Astrocyte (in vitro differentiated cells and primary cell): ENCODE measurements around the gene KCNK10. TPM values are rescaled to one million over a fixed set of nuclear protein-coding genes. Genes with fewer than 3 reads are reported as not detected.

Source experiments
- DNase-seq: peaks from one replicate; pipeline ENCODE4 v3.0.0-alpha.2; 2010; ENCODE audit warnings: low read depth
- FAIRE-seq: peaks from 2 replicates; lab custom pipeline; 2011; peaks lifted over from hg19 to GRCh38; lab: Jason Lieb, UNC
- H2AFZ ChIP-seq: 2 replicates; pipeline ENCODE4 v1.6.0; 2012; ENCODE audit warnings: low read depth, low read length, inconsistent platforms
- H3K27ac ChIP-seq: 2 replicates; pipeline ENCODE4 v1.5.1; 2011; ENCODE audit warnings: low read depth, low read length, inconsistent platforms
- H3K27me3 ChIP-seq: 2 replicates; pipeline ENCODE4 v1.6.0; 2011; ENCODE audit warnings: low read length, inconsistent platforms; ENCODE audit not compliant: insufficient read depth
- H3K36me3 ChIP-seq: 2 replicates; pipeline ENCODE4 v1.5.1; 2011; ENCODE audit warnings: low read length, inconsistent platforms; ENCODE audit not compliant: insufficient read depth
- H3K4me1 ChIP-seq: 2 replicates; pipeline ENCODE4 v1.5.1; 2011; ENCODE audit warnings: low read length, inconsistent platforms; ENCODE audit not compliant: insufficient read depth
- H3K4me2 ChIP-seq: 2 replicates; pipeline ENCODE4 v1.6.0; 2012; ENCODE audit warnings: low read length, inconsistent platforms
- H3K4me3 ChIP-seq: 2 replicates; pipeline ENCODE4 v1.5.1; 2011; ENCODE audit warnings: low read depth, mild to moderate bottlenecking, low read length, inconsistent platforms; ENCODE audit not compliant: insufficient read depth
- H3K79me2 ChIP-seq: 2 replicates; pipeline ENCODE4 v1.6.0; 2012; ENCODE audit warnings: mild to moderate bottlenecking, low read length, inconsistent platforms; ENCODE audit not compliant: insufficient read depth
- H3K9ac ChIP-seq: 2 replicates; pipeline ENCODE4 v1.6.0; 2012; ENCODE audit warnings: mild to moderate bottlenecking, low read length, inconsistent platforms
- H3K9me3 ChIP-seq: 2 replicates; pipeline ENCODE4 v1.5.1; 2012; ENCODE audit warnings: low read depth, mild to moderate bottlenecking, low read length, inconsistent platforms; ENCODE audit not compliant: insufficient read depth
- H4K20me1 ChIP-seq: 2 replicates; pipeline ENCODE4 v1.6.0; 2012; ENCODE audit warnings: low read length, inconsistent platforms; ENCODE audit not compliant: insufficient read depth
- H3K27ac Mint-ChIP-seq: one replicate; pipeline ENCODE4 v1.8.0; 2021; ENCODE audit warnings: mild to moderate bottlenecking, mixed read lengths; ENCODE audit not compliant: unreplicated experiment
- H3K27me3 Mint-ChIP-seq: one replicate; pipeline ENCODE4 v1.8.0; 2021; ENCODE audit warnings: low read depth, mixed read lengths; ENCODE audit not compliant: unreplicated experiment
- H3K36me3 Mint-ChIP-seq: one replicate; pipeline ENCODE4 v1.8.0; 2021; ENCODE audit warnings: low read depth, mixed read lengths; ENCODE audit not compliant: unreplicated experiment
- H3K4me1 Mint-ChIP-seq: one replicate; pipeline ENCODE4 v1.8.0; 2021; ENCODE audit warnings: low read depth, mixed read lengths; ENCODE audit not compliant: unreplicated experiment
- H3K4me3 Mint-ChIP-seq: one replicate; pipeline ENCODE4 v1.8.0; 2021; ENCODE audit warnings: mild to moderate bottlenecking, moderate library complexity, mixed read lengths; ENCODE audit not compliant: unreplicated experiment
- H3K9me3 Mint-ChIP-seq: one replicate; pipeline ENCODE4 v1.8.0; 2021; ENCODE audit warnings: mild to moderate bottlenecking, mixed read lengths; ENCODE audit not compliant: unreplicated experiment
- CTCF ChIP-seq: IDR thresholded peaks from 2 replicates; pipeline ENCODE4 v1.5.1; 2011; ENCODE audit warnings: low read depth, mild to moderate bottlenecking, inconsistent platforms, low read length, moderate library complexity; ENCODE audit not compliant: insufficient read depth
- EZH2 ChIP-seq: IDR thresholded peaks from 2 replicates; pipeline ENCODE4 v1.6.1; 2012; ENCODE audit warnings: mild to moderate bottlenecking, low read length, inconsistent platforms; ENCODE audit not compliant: insufficient read depth
- total RNA-seq: library from RNA; stranded (reverse); gene quantifications from 2 replicates; pipeline ENCODE4 v1.2.1, GENCODE V29; 2021

KCNK10 gene
- total RNA-seq, 1 donor from 2014 or later: 0.14 TPM

- Histone ChIP-seq H3K27ac (no peak overlapping the region), H3K4me2 (peak overlapping the region; percentile 48), H3K4me1 (no peaks in the 10 kb centered on the region), H3K9me3 (no peaks in the 10 kb centered on the region), H2AFZ (peak overlapping the region; percentile 5), H3K9ac (no peak overlapping the region), H4K20me1 (no peaks in the 10 kb centered on the region), H3K36me3 (no peaks in the 10 kb centered on the region), H3K79me2 (no peaks in the 10 kb centered on the region), H3K4me3 (no peak overlapping the region), H3K27me3 (peaks cover 10% of the 10 kb centered on the region)
- DNase-seq (no peak), FAIRE-seq (no peak)
- H3K4me1 Mint-ChIP-seq: no peaks in the 10 kb centered on the region
- H3K27ac Mint-ChIP-seq: no peak overlapping the region
- peaks cover 11% of the 10 kb centered on the region for H3K27me3 Mint-ChIP-seq
- H3K4me3 Mint-ChIP-seq: no peak overlapping the region
- TF ChIP-seq CTCF (no peak), EZH2 (no peak)
- no peaks in the 10 kb centered on the region for H3K9me3 Mint-ChIP-seq
- no peaks in the 10 kb centered on the region for H3K36me3 Mint-ChIP-seq
Observed at GRCh38 chr14:88188745-88189416, 134.2 kb downstream of the KCNK10 start.

- H3K9ac ChIP-seq: no peak overlapping the region
- H2AFZ ChIP-seq: no peak overlapping the region
- no peaks in the 10 kb centered on the region for H3K36me3 ChIP-seq
- DNase-seq: no peak
- Mint-ChIP-seq H3K36me3 (no peaks in the 10 kb centered on the region), H3K4me1 (peaks cover 7% of the 10 kb centered on the region), H3K4me3 (no peak overlapping the region), H3K27ac (no peak overlapping the region), H3K9me3 (no peaks in the 10 kb centered on the region), H3K27me3 (peaks cover 4% of the 10 kb centered on the region)
- no peak for TF ChIP-seq CTCF
- no peak for TF ChIP-seq EZH2
- H3K4me3 ChIP-seq: no peak overlapping the region
- H3K79me2 ChIP-seq: no peaks in the 10 kb centered on the region
- no peaks in the 10 kb centered on the region for H3K9me3 ChIP-seq
- no peaks in the 10 kb centered on the region for H3K4me1 ChIP-seq
- FAIRE-seq: no peak
- no peak overlapping the region for H3K4me2 ChIP-seq
- no peaks in the 10 kb centered on the region for H3K27me3 ChIP-seq
- no peak overlapping the region for H3K27ac ChIP-seq
- no peaks in the 10 kb centered on the region for H4K20me1 ChIP-seq
Observed at GRCh38 chr14:88185843-88186242, 137.2 kb downstream of the KCNK10 start.

GRCh38 chr14:88184956-88185355 lies 138.1 kb downstream of the KCNK10 start:
- Histone ChIP-seq H3K9ac (no peak overlapping the region), H3K27me3 (no peaks in the 10 kb centered on the region), H4K20me1 (no peaks in the 10 kb centered on the region), H2AFZ (no peak overlapping the region), H3K9me3 (no peaks in the 10 kb centered on the region), H3K4me1 (no peaks in the 10 kb centered on the region), H3K4me3 (no peak overlapping the region), H3K27ac (no peak overlapping the region), H3K36me3 (no peaks in the 10 kb centered on the region), H3K79me2 (no peaks in the 10 kb centered on the region), H3K4me2 (no peak overlapping the region)
- TF ChIP-seq CTCF (no peak), EZH2 (no peak)
- Mint-ChIP-seq H3K36me3 (no peaks in the 10 kb centered on the region), H3K4me1 (peaks cover 7% of the 10 kb centered on the region), H3K4me3 (no peak overlapping the region), H3K27me3 (peaks cover 4% of the 10 kb centered on the region), H3K9me3 (no peaks in the 10 kb centered on the region), H3K27ac (no peak overlapping the region)
- no peak for DNase-seq
- no peak for FAIRE-seq
